NCI-H82 treated with DMSO at 0.1 percent for 48 hours (cell line): Measurements from ENCODE around the gene CALCR.

ENCODE experiments used
- DNase-seq: peaks from one replicate; lab custom pipeline; 2025; ENCODE audit not compliant: unreplicated experiment; lab: John Stamatoyannopoulos, UW

CALCR gene

DNA sequence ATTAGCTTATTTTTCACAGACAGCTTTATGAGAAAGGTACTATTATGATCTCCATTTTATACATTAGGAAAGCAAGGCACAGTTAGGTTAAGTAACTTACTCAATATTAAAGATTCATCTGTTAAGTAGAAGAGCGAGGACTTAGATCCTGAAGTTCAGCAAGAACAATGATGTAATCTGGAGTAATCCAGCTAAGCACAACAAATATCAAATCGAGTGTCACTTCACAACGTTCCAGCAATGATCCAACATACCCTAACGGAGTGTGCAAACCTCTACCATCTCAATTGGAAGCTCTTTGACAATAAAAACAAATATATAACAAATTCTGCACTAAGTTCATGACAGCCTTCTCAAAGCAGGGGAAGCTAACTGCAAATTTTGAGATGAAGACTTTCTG, 121.3 kb downstream of the CALCR start:
- no peak for DNase-seq

DNA sequence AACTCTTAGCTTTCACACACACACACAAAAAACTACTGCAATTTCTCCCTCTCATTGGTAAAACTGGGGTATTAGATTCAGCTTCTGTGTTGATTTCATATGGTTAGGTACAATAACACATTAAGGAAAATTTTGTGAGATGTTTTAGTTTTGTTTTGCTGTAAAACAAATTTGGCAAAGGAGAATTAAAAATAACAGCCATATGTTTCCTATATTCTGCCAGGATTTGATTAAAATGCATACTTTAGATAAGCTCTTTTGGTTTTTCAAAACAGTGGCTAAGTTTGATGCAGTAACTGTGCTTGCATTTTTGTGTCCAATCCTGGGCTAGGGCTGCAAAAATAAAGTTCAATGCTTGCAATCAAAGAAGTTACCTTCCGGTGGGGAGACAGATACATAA, 126.3 kb downstream of the CALCR start:
- no peak for DNase-seq

DNA sequence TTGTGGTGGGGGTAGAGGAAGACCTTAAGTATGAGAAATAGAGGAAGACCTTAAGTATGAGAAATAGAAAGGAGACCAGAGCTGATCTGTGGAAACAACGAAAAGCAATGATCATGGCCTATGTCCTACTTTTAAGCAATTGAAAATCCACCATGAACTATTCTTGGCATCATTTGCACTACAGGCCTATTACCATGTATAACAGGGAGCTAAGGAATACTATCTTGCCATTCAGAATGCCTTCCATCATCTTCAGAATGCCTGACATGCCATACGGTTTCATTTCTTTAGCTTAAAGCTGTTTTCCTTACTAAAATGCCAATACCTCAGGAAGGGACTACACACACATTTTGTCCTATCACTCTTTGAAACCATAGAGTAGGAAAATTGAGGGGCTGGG, 127.0 kb downstream of the CALCR start:
- no peak for DNase-seq

DNA sequence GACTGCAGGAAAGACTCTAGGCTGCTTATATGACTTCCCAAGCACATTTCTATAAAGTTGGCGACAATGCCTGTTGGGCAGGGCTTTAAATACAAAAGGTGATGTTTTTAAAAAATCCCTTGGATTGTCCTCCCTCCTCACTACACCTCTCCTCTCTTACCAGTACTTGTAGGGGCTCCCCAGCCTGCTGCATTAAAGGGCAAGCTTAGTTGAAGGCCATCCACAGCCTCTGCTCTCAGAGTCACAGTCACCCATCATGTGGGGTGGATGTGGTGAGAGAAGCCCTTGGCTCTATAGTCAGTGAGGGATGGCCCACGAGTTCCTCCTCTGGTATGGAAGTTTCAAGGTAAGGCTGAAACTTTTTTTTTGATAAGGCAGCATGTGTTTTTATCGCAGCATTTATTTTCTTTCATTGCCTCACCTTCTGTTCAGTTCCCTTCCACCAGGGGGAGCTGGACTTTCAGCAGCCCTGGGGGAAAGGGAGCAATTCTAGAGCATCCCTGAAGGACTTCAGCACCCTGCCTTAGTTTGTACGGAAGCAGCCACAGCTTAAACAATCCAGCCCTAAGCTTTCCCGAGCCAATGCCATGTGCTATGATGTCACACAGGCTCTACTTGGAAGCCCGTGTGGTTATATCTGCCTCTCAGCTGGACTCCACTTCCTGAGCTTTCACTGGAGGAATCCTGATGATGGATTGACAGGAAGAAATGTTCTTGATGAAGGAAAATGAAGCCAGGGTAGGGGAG, 131.9 kb downstream of the CALCR start:
- DNase-seq, result no peak

DNA sequence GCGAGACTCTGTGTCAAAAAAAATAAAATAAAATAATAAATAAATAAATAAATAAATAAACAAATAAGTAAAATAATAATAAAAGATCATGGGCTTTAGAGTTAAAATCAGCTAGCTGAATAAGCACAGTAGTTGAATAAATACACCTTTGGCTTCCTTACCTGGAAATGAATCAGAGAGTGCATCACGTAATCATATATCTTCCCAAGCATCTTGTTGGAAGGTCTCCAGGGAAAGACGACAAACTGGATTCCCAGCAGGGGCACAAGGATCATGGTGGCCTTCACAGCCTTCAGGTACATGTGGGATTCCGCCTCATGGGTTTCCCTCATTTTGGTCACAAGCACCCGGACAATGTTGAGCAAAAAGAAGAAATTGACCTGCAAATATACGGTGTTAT, 138.7 kb downstream of the CALCR start:
- no peak for DNase-seq

DNA sequence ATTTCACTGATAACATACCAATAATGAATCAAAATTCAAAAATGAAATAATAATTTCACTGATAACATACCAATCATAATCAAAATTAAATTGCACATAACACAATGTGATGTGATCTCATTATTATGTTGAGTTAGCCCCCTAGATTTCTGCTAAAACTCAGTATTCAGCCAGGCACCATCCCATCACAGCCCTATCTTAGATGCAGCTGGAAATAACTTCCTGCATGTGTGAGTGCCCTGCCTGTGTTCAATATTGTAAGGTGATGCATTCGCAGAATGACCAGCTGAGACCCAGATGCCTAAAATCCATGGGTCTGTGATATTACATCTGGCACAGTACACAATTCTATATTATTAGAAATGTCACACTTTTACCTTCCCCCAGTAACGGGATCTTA, 142.4 kb downstream of the CALCR start:
- DNase-seq, result no peak

DNA sequence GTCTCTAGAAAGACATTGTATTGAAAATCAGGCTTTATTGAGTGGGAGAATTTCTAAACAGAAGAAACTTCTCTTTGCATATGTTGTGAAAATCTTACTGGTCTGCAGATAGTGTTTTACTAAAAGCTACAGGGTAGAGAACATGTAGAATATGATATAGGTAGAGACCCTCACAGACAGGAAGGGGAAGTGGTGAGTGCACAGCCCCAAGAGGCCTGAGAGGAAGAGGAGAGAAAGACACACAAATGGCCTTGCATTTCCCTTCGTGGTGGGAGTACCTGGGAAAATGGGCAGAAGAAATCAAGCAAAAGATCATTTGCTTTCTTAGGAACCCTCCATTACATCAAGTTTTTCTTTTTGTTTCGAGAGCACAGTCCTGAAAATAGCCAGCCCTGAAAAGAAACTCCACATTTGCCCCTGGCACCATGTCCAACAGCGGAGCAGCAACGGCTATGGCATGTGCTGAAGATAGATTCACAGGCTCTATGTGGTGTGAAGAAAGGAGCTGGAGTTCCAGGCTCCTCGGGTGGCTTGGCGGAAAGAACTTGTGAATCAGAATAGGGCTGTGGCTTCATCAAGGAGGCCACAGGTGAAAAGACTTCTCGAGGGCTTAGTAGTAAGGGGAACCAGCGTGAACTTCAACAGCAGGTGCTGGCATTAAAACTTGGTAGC, 143.5 kb downstream of the CALCR start:
- no peak for DNase-seq

DNA sequence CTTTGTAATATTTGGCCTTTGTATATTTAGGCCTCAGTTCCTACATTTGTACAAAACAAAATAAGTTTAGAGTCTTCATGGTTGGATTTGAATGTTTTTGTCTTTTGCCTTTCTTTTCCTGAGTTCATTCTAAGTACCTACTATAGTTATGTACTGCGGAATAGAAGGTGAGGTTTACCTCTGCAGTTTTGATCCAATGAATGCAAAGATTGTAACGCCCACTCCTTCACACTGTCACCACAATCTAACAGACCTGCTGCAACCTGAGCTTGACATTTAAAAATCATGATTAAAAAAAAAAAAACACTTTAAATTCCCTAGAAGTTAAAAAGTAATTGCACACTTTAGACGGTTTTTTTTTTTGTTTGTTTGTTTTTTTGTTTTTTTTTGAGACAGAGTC, 145.0 kb downstream of the CALCR start:
- DNase-seq, result no peak

DNA sequence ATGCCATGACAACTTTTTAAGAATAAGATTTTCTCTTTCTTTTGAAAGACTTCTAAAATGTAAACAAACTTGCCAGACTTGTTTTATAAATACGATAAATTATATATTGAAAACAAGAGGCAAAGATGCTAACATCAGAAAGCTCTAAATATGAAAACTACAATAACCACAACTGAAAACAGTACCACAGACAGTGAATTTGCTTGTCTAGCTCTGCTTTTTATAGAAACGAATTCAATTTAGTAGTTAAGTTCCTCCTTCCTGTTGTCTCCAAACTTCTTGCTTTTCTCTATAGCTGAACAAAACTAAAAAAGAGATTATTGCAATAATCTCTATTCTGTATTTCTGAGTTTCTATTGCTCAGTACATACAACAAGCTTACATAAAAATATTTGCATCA, 147.4 kb downstream of the CALCR start:
- no peak for DNase-seq

DNA sequence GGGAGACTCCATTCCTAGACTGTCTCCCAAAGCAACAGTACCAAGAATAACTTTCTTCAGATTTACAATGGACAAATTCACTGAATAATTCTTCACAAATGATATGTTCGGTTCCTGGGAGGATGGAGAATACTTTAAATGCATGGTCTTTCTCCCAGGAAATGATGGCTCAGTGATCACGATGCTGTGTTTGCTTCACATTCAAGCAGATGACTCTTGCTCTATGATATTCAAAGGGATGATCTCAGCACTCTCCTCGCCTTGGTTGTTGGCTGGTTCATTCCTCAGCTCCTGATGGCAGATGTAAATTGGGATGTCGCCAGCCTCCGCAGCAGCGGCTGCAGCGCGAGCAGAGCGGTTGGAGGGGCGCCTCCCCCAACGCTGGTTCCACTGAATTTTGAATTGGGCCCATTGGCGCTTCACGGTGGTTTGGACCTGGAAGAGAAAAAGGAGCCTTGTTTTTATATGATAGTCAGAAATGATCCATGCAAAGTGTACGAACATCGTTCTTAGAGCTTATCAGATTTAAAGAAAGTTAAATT, 148.3 kb downstream of the CALCR start:
- DNase-seq, result no peak

DNA sequence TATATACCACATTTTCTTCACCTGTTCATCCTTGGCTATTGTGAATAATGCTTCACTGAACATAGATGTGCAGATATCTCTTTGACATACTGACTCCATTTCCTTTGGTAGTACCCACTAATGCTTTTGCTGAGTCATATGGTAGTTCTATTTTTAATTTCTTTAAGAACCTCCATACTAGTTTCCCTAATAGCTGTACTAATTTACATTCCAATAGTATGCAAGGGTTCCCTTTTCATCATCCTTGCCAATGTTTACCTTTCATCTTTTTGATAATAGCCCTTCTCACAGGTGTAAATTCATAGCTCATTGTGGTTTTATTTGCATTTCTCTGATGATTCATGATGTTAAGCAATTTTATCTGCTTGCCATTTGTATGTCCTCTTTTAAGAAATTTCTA, 159.9 kb downstream of the CALCR start:
- no peak for DNase-seq

DNA sequence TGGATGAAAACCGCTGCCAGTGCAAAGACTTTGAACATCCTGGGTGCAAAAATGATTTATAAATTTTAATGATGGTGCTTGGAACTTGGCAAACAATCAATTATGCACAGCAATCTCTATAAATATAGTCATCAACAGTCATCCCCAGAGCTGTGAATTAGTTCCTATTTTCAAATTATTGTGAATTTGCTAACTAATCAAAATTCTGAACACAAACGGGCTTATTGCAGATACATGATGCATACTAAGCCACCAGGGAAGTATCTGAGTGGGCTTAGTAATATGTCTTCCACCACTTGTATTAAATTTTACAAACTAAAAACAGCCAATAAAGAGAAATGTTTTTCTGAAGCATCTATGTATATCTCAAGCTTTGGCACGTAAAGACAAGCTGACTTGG, 165.2 kb downstream of the CALCR start:
- DNase-seq, result no peak

DNA sequence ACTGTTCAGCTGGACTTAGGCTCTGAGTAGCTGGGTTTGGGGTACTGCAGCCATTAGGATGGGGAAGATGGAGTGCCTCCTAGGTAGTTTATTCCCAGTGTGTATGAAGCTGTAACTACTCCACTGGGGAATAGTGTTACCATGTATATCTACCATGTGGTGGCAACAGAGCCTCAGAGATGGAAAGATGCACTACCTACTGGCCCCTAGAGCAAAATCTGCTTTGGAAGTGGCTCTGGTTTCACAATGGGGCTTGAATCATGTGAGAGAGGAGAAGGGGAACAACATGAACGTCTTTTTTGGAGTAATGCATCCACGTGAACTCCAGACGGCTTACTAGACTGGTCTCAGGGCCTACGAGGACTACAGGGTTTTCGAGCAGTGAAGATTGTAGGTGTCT, 167.3 kb downstream of the CALCR start:
- DNase-seq, result no peak

DNA sequence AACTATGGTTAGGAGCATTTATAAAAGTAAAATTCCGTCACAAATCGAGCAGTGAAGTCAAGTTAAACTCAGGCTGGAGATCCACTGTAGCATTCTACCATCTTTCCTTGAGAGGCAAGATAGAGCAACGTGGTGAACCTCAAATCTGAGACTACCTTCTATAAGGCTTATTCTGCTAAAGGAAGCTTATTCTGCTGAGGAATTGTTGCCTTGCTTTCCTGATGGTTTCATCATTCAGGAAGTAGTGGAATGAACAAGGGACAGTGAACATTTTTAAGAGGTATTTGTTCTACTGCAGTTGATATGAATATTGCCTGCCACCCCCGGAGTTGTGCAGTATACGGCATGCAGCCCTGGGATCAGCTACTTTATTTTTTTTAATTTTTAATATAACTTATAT, 171.6 kb downstream of the CALCR start:
- no peak for DNase-seq

DNA sequence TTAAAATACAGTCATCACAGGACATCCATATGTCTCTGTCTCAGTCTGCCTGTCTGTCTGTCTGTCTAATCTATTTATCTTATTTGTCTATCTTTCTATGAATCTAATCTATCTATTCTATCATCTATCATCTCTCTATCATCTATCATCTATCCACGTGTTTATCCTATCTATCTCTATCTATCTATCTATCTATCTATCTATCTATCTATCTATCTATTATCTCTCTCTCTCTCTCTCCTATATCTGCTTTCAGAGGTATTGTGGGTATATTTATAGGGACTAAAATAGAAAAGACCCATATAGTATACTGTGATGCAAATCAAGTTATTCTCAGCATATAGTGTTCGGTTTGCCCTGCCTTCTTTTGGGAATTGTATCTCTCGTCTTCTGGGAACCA, 174.9 kb downstream of the CALCR start:
- DNase-seq, result no peak

DNA sequence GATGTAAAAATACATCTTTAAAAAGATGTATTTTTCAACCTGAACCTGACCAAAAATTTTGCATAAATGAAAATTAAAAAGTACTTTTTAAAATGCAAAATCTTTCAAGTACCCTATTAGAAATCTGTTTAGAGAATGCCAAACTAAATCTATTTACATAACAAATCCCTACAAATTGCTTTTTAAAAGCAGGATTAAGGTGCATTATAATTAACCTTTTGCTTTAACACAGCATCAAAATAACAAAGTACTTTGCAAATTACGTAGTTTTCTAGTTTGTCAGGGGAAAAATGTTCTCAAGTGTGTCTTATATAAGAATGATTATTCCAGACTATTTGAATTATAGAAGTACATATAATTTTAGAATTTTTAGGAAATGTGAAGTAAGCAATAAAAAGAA, 181.5 kb downstream of the CALCR start:
- no peak for DNase-seq

DNA sequence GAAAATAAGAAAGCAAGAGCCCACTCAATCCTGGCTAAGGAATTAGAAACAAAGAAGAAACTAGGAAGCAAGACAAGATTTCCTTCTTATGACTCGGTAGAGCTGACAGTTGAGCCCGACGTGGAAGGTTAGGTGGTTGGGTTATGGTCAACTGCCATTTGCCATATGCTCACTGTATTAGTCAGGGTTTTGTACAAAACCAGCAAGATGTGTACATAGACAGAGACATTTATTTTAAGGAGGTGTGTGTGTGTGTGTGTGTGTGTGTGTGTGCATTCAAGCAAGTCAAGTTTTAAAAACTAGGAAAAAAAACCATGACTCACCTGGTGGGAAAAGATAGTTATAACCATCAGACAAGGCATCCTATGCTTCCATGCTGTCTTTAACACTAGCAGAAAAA, 183.9 kb downstream of the CALCR start:
- DNase-seq, result no peak

DNA sequence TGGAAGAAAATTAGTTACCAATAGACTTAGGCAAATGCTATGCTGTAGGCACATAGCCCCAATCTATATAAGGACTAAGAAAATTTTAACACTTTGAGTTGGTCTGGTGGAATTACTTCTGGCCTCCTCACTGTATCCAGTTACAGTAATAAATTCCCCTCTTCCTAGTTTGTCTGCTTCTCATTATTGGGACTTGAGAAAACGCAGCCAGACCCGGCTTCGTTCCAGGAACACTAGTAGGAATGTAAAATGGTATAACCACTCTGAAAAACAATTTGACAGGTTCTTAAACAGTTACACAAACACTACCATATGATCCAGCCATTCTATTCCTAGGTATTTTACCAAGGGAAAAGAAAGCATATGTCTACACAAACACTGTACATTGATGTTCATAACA, 192.2 kb downstream of the CALCR start:
- no peak for DNase-seq

DNA sequence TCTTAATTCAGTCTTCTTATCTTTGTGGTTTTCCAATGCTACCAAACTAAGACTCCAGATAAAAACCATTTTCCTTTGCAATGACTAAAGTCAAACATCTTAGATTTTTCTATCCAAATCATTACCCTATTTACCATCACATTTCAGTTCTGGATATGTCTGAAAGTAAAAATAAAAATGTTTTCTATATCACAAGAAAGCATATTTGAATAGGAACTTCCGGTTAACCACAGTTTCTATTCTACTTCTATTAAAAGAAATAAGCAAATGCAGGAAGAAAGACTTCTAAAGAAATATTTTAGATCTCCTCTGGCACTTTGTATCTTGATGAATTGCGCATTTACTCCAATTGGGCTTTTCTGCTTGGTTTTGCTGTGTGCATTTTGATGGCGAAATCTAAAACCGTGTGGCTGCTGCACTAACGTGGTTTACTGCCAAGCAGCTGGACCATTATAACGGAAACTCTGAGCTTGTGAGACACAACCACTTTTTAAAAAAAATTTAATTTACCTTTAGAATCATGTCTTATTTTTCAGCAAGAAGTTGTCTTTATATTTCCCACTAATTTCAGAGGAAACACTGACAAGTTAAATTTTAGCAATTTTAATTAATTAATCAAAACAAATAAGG, 196.3 kb downstream of the CALCR start:
- DNase-seq, result no peak

DNA sequence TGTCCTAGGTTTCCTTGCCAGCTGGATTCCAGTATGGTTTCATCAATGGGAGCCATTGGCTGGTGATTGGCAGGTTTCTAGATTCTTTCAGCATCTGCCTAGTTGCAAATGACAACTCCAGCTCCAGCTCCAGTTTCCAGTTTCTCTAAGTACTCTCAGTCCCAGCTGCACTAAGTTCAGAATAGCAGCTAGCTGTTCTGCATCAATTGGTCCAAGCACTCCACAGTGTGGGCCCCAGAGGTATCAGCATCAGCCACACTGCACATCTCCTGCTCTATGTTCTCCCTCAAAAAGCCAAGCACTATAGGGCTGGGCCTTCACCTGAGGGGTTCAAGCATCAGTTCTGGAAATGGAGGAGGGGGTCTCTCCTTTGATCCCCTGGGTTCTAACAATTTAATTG, 198.9 kb downstream of the CALCR start:
- DNase-seq, result no peak
